Left renal cortex interstitium (tissue), 4 donors: Measurements from ENCODE around the gene ZCCHC8. TPM values are rescaled to one million over a fixed set of nuclear protein-coding genes. Genes with fewer than 3 reads are reported as not detected.
"Not testable (repeated sequence)": the region's sequence is repeated elsewhere in the genome, so short reads cannot be mapped to it uniquely, and the experiment has no call there.

ENCODE experiments used
- DNase-seq, 4 donors: peaks; one replicate each; pipeline ENCODE4 v3.0.0-alpha.2; 2013; ENCODE audit warnings: low read depth in 4 of 4, low spot score in 2 of 4, missing footprints in 1 of 4
- polyA plus RNA-seq, 4 donors: library from polyadenylated mRNA; unstranded; fragments of 120-200 nt; gene quantifications; one replicate each; pipeline ENCODE4 v1.2.1, GENCODE V29; 2013; ENCODE audit not compliant: insufficient read length in 4 of 4

The ZCCHC8 gene
- polyA plus RNA-seq, 4 donors = 32.6 to 55.9 (median 42.6) TPM

- DNase-seq = not testable (repeated sequence)
Measured at GRCh38 chr12:122513028-122513427, 12.3 kb upstream of the ZCCHC8 start.

- DNase-seq = no peak
Measured at GRCh38 chr12:122508163-122508562, 7.4 kb upstream of the ZCCHC8 start.

GRCh38 chr12:122506393-122506938 is 5.7 kb upstream of the ZCCHC8 start:
- no peak for DNase-seq

GRCh38 chr12:122505419-122506051 is 4.8 kb upstream of the ZCCHC8 start:
- no peak for DNase-seq

DNA sequence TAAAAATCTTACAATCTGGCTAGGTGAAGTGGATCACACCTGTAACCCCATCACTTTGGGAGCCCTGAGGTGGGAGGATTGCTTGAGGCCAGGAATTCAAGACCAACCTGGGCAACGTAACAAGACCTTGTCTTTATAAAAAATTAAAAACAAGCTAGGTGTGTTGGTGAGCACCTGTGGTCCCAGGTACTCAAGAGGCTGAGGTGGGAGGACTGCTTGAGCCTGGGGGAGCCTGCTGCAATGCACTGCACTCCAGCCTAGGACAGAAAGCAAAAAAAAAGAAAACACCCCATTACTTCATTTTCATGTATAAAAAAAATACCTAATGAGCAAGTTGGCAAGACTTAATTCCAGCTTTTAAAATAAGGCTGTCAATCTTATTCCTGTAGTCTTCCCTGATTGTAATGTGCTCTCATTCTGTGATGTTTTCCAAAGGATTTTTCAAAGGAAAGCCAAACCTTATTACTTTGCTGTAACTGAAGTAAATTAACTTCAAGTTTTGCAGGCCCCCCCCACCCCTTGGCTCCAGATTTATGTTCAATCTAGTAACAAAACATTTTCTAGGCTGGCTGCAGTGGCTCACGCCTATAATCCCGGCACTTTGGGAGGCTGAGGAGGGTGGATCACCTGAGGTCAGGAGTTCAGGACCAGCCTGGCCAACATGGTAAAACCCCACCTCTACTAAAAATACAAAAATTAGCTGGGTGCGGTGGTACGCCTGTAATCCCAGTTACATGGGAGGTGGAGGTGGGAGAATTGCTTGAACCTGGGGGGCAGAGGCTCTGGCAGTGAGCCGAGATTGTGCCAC is 3.3 kb upstream of the ZCCHC8 start:
- no peak for DNase-seq

DNA sequence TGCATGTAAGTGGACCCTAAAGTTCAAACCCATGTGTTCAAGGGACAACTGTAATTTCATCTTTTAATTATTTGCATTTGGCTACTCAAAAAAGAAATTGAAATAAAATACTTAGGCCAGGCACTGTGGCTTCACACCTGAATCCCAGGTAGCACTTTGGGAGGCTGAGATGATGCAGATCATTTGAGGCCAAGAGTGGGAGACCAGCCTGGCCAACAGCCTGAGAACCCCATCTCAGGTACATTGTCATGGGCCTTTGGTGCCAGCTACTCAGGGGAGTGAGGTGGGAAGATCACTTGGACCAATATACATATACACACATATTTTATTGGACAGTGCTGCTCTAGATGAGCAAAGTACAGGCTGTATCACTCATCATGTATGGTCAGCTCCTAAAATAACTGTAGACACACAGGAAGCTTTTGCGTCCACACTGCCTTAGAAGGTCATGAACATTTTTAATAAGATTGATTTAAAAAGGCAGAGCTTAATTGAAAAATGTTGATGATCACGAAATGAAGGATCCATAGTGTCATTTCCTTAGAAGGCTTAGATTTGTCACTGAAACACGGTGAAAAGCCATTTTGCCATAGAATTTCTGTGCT is 2.5 kb upstream of the ZCCHC8 start:
- DNase-seq = no peak

GRCh38 chr12:122501489-122501989 is 807 bp upstream of the ZCCHC8 start:
- no peak for DNase-seq

DNA sequence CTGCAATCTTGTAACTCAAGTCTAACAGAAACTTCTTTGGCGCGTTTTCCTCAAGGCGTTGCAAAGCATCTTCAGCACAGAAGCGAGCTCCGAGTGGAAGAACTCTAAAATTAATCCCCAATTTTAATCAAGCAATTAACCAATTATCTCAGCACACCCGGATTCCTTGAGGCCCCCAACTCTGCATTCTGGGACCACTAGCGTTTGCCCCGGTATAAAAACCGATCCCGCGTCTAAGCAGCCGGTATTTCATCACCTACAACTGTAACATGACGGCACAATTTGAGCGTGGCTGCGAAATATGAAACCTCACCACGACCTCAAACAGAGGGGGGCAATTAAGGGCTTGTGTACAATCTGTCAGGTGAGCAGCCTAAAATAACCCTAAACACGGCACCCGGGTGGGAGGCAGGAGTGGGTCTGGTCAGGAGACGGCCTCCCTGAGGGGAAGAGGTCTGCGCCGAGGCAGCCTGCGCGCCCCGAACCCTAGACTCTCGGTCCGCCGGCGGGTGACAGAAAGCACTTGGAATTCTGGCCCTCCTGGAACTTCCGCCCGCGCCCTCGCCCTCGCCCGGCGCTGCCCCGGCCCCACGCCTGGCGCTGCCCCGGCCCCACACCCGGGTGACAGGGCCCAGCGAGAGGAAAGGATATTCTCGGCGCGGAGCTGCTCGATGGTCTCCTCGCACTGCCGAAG is 594 bp downstream of the ZCCHC8 start:
- peak; percentile 41 to 79 (median 66) for DNase-seq

DNA sequence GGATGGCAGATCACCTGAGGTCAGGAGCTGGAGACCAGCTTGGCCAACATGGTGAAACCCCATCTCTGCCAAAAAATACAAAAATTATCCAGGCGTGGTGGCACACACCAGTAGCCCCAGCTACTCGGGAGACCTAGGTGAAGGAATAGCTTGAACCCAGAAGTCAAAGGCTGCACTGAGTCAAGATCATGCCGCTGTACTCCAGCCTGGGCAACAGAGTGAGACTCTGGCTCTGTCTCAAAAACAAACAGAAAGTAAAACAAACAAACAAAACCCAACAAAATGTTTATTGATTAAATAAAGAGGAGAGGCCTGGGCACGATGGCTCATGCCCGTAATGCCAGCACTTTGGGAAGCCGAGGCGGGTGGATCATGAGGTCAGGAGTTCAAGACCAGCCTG is 5.5 kb downstream of the ZCCHC8 start:
- DNase-seq = no peak

GRCh38 chr12:122493222-122493621 is 7.5 kb downstream of the ZCCHC8 start:
- DNase-seq = not testable (repeated sequence)

GRCh38 chr12:122491991-122492390 is 8.7 kb downstream of the ZCCHC8 start:
- no peak for DNase-seq

DNA sequence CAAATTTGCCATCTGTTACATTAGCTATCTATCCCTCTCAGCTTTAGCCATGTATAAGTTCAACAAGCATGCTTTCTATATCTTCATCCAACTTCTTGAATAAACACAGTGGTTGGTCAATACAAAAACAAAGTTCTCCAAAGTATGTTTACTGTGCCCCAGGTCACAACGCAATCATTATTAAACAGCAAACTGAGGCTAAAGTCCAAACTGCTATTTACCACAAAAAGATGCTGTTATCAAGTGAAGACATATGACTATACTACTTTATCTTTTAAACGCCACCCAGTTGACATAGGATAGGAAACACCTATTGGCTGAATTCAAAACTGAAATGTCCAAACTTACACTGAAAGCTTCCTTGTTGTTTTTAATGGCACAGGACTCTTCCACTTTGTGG is 11.7 kb downstream of the ZCCHC8 start:
- DNase-seq = no peak

- not testable (repeated sequence) for DNase-seq
Measured at GRCh38 chr12:122487807-122488206, 12.9 kb downstream of the ZCCHC8 start.

DNA sequence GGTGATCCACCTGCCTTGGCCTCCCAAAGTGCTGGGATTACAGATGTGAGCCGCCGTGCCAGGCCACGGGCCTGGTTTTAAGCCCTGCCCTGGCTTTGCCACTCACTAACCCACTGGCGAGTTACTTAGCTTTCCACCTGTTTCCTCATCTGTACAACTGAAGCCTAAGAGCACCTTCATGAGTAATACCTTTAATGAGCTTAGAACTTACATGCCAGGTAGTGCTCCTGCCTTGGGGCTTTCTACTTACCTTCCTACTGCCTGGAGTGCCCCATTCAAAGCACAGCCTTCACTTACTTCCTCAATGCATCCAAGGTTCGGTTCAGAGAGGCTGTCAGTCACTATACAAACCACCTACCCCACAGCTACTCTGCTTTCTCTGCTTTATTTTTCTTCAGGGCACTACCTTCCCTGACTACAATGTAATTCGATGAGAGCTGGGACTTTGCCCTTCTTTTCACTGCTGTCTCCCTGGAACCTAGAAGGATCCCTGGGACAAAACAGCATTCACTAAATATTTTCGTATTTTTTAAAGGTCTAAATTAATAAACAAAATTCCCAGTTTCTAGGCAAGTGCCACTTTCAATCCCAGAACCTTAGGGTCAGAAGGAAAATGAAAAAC is 13.8 kb downstream of the ZCCHC8 start:
- no peak for DNase-seq

GRCh38 chr12:122486360-122486759 is 14.4 kb downstream of the ZCCHC8 start:
- not testable (repeated sequence) for DNase-seq

DNA sequence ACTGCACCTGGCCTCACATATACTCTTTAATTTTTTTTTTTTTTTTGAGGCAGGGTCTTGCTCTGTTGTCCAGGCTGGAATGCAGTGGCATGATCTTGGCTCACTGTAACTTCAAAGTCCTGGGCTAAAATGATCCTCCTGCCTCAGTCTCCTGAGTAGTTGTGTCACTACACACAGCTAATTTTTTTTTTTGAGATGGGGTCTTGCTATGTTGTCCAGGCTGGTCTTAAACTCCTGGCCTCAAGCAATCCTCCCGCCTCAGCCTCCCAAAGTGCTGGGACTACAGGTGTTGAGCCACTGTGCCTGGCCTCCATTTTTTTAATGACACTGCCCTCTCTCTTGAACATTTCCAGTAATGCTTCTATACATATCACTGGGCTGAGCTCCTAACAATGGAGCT is 16.3 kb downstream of the ZCCHC8 start:
- not testable (repeated sequence) for DNase-seq

DNA sequence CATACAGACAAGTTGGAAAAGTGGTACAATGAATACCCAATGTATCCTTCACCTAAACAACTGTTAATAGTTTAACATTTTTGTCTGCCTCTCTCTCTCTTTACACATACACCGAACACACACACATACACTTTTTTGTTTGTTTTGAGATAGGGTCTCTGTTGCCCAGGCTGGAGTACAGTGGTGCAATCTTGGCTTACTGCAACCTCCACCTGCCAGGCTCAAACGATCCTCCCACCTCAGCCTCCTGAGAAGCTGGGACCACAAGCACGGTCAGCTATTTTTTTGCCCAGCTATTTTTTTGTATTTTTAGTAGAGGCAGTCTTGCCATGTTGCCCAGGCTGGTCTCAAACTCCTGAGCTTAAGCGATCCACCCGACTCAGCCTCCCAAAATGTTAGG is 16.8 kb downstream of the ZCCHC8 start:
- DNase-seq = no peak

DNA sequence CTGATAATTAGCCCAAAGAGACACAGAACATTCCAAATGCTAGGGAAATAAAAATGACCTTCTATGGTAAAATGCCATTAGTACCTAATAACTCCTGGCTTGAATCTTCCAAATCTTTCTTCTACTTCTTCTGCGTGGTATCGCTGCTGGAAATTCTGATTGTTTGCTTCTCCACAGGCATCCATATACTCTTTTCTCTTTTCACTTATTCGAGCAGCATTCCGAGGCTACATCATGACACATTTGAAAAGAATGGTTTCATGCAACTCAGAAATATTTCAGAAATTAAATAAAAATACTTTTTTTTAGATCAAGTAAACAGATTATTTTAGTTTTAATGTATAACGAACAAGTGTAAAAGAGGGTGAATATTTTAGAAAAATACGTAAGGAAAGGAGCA is 18.9 kb downstream of the ZCCHC8 start:
- no peak for DNase-seq

DNA sequence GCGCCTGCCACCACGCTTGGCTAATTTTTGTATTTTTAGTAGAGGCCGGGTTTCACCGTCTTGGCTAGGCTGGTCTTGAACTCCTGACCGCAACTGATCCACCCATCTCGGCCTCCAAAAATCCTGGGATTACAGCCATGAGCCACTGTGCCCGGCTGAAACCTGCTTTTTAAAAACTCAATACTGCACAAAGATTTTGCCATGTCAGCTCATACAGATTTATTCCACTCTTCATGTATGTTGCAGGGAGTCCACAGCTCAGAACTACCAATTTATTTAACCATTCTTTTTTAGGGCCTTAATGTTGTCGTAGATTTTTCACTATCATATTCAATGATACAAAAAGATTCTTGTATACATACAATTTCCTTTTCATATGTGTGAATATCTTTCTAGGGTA is 20.0 kb downstream of the ZCCHC8 start:
- DNase-seq = no peak

DNA sequence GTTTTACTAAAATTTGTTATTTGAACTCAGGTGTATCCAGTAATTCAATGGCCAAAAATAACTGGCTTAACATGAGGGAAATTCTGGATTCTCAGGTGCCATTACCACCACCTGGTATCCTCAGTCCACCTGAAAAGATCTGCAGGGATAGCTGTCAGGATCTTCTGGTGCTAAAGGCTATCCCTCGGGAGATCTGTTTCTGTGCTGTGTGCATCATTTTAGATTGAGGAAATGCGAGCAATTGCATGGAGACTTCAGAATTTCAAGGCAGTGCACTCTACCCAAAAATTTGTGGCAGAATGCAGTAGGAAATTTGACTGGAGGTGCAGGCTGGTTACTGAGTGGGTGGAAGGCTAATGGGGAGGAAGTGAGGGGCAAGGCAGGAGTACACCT is 26.4 kb downstream of the ZCCHC8 start:
- DNase-seq = no peak
